Bronchial epithelial cell (primary cell): ENCODE data around the gene TBCD. TPM values are rescaled to one million over a fixed set of nuclear protein-coding genes. Genes with fewer than 3 reads are reported as not detected.

Source experiments
- DNase-seq: peaks from one replicate; pipeline ENCODE4 v3.0.0-alpha.2; 2010; ENCODE audit warnings: low read depth
- FAIRE-seq: peaks from 2 replicates; lab custom pipeline; 2011; peaks lifted over from hg19 to GRCh38; lab: Jason Lieb, UNC
- H3K27me3 ChIP-seq: 2 replicates; pipeline ENCODE4 v1.5.1; 2011; ENCODE audit warnings: low read length; ENCODE audit not compliant: control insufficient read depth, insufficient read depth
- H3K36me3 ChIP-seq: 2 replicates; pipeline ENCODE4 v1.5.1; 2011; ENCODE audit warnings: low read length; ENCODE audit not compliant: control insufficient read depth, insufficient read depth
- H3K4me3 ChIP-seq: 2 replicates; pipeline ENCODE4 v1.5.1; 2011; ENCODE audit warnings: mild to moderate bottlenecking, low read depth, low read length, control low read depth
- total RNA-seq: library from RNA; depleted of rRNA; stranded (reverse); fragments of >200 nt; gene quantifications from 2 replicates; pipeline ENCODE4 v1.2.1, GENCODE V29; 2014
- TF ChIP-seq, protein P1 (sequence below): IDR thresholded peaks from 2 replicates; pipeline ENCODE4 v1.5.1; 2011; ENCODE audit warnings: mild to moderate bottlenecking, moderate library complexity, low read length, control low read depth, inconsistent platforms; ENCODE audit not compliant: insufficient read depth, severe bottlenecking

Gene TBCD
- total RNA-seq, 1 donor from 2014 or later: 22.6 TPM

DNA sequence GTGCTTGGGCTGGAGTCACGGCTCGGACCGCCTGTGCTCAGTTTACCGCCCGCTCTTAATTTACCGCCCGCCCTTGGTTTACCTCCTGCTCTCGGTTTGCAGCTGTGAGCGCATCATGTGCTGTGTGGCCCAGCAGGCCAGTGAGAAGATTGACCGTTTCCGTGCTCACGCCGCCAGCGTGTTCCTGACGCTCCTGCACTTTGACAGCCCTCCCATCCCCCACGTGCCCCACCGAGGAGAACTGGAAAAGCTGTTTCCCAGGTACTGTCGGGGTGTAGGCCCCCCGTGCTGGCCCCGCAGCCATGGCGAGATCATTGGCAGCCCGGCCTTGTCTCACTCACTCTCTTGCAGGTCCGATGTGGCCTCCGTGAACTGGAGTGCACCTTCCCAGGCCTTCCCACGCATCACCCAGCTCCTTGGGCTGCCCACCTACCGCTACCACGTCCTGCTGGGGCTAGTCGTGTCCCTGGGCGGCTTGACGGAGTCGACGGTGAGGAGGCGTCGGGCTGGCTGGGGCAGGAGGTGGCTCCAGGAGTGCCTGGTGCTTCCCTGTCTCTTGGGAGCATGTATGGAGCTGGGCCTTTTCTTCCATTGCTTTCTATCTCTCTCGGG is 177.3 kb downstream of the TBCD start:
- no peak for FAIRE-seq
- TF ChIP-seq, protein P1, sequence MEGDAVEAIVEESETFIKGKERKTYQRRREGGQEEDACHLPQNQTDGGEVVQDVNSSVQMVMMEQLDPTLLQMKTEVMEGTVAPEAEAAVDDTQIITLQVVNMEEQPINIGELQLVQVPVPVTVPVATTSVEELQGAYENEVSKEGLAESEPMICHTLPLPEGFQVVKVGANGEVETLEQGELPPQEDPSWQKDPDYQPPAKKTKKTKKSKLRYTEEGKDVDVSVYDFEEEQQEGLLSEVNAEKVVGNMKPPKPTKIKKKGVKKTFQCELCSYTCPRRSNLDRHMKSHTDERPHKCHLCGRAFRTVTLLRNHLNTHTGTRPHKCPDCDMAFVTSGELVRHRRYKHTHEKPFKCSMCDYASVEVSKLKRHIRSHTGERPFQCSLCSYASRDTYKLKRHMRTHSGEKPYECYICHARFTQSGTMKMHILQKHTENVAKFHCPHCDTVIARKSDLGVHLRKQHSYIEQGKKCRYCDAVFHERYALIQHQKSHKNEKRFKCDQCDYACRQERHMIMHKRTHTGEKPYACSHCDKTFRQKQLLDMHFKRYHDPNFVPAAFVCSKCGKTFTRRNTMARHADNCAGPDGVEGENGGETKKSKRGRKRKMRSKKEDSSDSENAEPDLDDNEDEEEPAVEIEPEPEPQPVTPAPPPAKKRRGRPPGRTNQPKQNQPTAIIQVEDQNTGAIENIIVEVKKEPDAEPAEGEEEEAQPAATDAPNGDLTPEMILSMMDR: no peak
- Histone ChIP-seq H3K4me3 (no peak overlapping the region), H3K36me3 (peaks cover 12% of the 10 kb centered on the region), H3K27me3 (no peaks in the 10 kb centered on the region)
- DNase-seq: no peak

DNA sequence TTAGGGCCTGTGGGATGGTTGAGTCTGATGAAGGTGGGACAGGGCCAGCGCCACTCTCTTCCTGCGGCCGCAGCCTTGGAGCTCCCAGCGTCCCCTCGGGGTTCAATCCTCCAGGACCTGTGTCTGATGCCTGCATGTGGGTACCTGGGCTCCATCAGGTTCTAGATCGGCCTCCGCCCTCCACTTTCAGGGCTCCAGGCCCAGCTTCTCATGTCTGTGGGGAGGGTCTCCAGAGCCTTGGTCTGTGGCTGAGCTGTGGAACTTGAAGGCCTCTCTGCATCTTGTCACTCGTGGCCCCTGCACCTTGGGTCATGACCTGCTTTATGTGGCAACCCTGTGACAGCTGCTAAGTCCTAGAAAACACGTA is 177.8 kb downstream of the TBCD start:
- DNase-seq (no peak), FAIRE-seq (no peak)
- TF ChIP-seq, protein P1: no peak
- no peaks in the 10 kb centered on the region for H3K27me3 ChIP-seq
- H3K4me3 ChIP-seq: no peak overlapping the region
- peaks cover 12% of the 10 kb centered on the region for H3K36me3 ChIP-seq

DNA sequence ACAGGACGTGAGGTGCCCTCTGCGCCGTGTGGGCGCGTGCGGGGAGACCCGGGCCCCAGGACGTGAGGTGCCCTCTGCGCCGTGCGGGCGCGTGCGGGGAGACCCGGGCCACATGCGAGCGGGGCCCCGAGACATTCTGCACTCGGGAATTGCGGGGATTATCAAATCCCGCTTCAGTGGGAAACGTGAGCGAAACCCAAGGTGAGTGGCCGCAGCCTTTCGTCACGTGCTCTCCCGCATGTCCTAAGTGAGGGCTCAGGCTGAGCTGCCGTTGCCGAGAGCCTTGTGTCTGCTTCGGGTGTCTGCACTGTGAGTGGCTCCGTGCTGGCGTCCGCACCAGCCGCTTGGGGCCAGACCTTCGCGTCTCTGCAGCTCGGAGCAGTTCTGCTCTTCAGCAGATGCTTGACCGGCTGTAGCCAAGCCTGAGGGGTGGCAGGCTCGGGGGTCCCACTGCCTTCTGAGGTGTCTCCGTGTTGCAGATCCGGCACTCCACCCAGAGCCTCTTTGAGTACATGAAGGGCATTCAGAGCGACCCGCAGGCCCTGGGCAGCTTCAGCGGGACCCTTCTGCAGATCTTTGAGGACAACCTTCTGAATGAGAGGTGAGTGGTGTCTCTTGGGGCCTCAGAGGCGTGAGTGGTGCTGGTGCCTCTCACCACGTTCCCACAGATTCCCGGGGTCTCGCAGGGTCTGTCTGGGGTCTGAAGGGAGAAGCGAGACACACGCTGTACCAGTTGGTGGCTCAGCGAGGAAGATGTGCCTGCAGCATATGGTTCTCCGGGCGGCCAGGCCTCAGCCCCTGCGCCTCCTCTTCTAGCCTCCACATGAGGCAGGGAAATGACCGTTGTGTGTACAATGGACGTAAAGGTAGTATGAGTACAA is 178.4 kb downstream of the TBCD start:
- peaks cover 12% of the 10 kb centered on the region for H3K36me3 ChIP-seq
- FAIRE-seq: no peak

DNA sequence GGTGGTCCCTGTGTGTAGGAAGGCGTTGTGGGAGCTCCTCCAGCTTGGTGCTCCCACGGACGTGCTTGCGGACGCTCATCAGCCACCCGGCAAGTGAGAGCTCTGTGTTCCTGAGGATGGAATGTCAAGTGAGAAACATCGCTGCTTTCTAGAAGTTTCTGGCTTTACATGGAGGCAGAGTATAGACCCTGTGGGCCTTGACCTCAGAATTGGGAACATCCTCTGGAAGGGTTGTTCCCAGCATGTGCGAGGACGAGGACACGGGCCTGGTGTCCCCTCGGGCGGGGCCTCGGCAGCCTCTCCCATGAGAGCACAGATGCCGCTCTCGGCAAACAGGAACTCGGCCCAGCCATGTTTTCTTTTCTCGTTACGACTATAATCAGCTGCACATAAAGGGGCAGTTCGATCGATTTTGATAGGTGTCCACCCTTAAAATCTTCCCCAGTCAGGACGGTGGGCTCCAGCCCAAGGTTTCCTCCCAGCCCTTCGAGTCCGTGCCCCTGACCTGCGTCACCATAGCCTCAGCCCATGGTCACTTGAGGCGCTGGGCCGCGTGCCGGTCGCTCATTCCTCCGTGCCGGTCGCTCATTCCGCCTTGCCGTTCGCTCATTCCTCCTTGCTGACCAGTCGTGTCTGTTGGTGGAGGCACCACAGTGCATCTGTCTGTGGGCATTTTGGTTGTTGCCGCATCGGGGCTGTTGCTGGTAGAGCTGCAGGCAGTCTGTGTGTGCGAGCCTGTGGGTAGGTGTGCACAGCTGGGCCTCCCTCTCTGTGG is 179.2 kb downstream of the TBCD start:
- no peaks in the 10 kb centered on the region for H3K27me3 ChIP-seq
- FAIRE-seq (peak; percentile 43), DNase-seq (no peak)
- TF ChIP-seq, protein P1: no peak
- H3K4me3 ChIP-seq: no peak overlapping the region
- peaks cover 12% of the 10 kb centered on the region for H3K36me3 ChIP-seq

More for the DNA sequence above, 178.4 kb downstream of the TBCD start:
- no peak overlapping the region for H3K4me3 ChIP-seq
- DNase-seq: no peak
- TF ChIP-seq, protein P1: no peak
- no peaks in the 10 kb centered on the region for H3K27me3 ChIP-seq

DNA sequence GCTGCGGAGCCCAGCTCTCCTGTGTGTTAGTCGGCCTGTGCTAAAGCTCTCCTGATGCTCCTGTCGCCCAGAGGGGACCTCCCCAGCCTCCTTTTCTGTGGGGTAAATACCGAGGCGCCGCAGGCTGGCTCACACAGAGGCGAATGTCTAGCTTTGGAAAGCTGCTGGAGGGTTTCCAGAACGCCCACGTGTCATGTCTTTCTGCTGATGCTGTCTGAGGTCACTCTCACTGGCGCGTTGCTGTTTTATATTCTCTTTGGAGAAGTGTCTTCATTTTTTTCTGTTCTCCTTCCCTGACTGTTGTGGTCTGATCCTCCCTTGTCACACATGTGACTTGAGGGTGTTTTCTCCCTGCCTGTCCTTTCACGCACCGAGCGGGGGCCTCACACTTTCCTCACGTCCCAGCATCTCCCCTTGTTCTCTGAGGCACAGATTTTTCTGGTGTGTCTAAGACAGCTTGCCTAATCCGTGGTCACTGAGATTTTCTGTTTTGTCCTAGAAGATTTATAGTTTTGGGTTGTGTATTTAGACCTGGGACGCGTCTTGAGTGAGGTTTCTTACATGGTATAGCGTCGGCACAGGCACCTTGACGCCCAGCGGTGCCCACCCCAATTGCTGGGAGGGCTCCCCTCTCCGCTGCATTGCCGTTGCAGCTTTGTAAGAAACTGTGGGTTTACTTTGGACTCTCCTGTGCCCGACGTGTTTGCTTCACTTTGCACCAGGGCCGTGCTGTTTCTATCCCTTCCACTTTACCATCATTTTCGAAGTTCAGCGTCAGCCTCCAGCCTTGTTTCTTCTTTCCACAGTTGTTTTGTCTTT is 180.0 kb downstream of the TBCD start:
- peak; percentile 17 for DNase-seq
- H3K36me3 ChIP-seq: peaks cover 10% of the 10 kb centered on the region
- TF ChIP-seq, protein P1: no peak
- H3K4me3 ChIP-seq: no peak overlapping the region
- H3K27me3 ChIP-seq: no peaks in the 10 kb centered on the region
- peak; percentile 64 for FAIRE-seq
